Karpas-422 (cell line): Measurements from ENCODE around the gene SLC5A1. TPM values are rescaled to one million over a fixed set of nuclear protein-coding genes. Genes with fewer than 3 reads are reported as not detected.

Experiments used
- DNase-seq: peaks from one replicate; pipeline ENCODE4 v3.0.0-alpha.2; 2015
- H2AFZ ChIP-seq: fragments of 200-600 bp; sonication (generic); 2 replicates; pipeline ENCODE4 v1.6.1; 2014; ENCODE audit warnings: antibody characterized with exemption, low read length, mixed read lengths
- H3K27ac ChIP-seq: fragments of 200-600 bp; sonication (generic); 2 replicates; pipeline ENCODE4 v1.5.1; 2014; ENCODE audit warnings: mild to moderate bottlenecking, low read length, moderate library complexity
- H3K27me3 ChIP-seq: fragments of 200-600 bp; sonication (generic); 2 replicates; pipeline ENCODE4 v1.6.1; 2014; ENCODE audit warnings: low read length, mixed read lengths
- H3K36me3 ChIP-seq: fragments of 200-600 bp; sonication (generic); 2 replicates; pipeline ENCODE4 v1.6.1; 2014; ENCODE audit warnings: low read length, mixed read lengths; ENCODE audit not compliant: insufficient read depth
- H3K4me1 ChIP-seq: fragments of 200-600 bp; sonication (generic); 2 replicates; pipeline ENCODE4 v1.6.1; 2014; ENCODE audit warnings: mild to moderate bottlenecking, low read length, mixed read lengths
- H3K4me2 ChIP-seq: fragments of 200-600 bp; sonication (generic); 2 replicates; pipeline ENCODE4 v1.6.1; 2014; ENCODE audit warnings: low read length, low read depth, mild to moderate bottlenecking; ENCODE audit not compliant: poor library complexity, severe bottlenecking
- H3K4me3 ChIP-seq: fragments of 200-600 bp; sonication (generic); 2 replicates; pipeline ENCODE4 v1.5.1; 2014; ENCODE audit warnings: mild to moderate bottlenecking, antibody characterized with exemption, low read length, mixed read lengths
- H3K79me2 ChIP-seq: fragments of 200-600 bp; sonication (generic); 2 replicates; pipeline ENCODE4 v1.6.1; 2014; ENCODE audit warnings: mild to moderate bottlenecking, low read length, mixed read lengths
- H3K9ac ChIP-seq: fragments of 200-600 bp; sonication (generic); 2 replicates; pipeline ENCODE4 v1.6.0; 2014; ENCODE audit warnings: low read length
- H3K9me2 ChIP-seq: fragments of 200-600 bp; sonication (generic), shearing (Covaris generic); replicated peaks from 2 replicates; pipeline ENCODE4 v1.6.0; 2014; ENCODE audit warnings: mild to moderate bottlenecking, low read length, moderate library complexity; ENCODE audit not compliant: insufficient read depth
- H3K9me3 ChIP-seq: fragments of 300-700, 200-600 bp; sonication (generic); 2 replicates; pipeline ENCODE4 v1.6.1; 2014; ENCODE audit warnings: low read length, mixed read lengths
- H4K20me1 ChIP-seq: fragments of 200-600 bp; sonication (generic); 2 replicates; pipeline ENCODE4 v1.6.1; 2014; ENCODE audit warnings: mild to moderate bottlenecking, antibody characterized with exemption, low read length, low read depth; ENCODE audit not compliant: insufficient read depth
- total RNA-seq: library from RNA; depleted of rRNA; stranded (reverse); fragments of >200 nt; shearing (Covaris generic); gene quantifications from 2 replicates; pipeline ENCODE4 v1.2.3, GENCODE V29; 2014; ENCODE audit warnings: low replicate concordance; rRNA removed

The SLC5A1 gene
- not detected in 2 replicates for total RNA-seq

DNA sequence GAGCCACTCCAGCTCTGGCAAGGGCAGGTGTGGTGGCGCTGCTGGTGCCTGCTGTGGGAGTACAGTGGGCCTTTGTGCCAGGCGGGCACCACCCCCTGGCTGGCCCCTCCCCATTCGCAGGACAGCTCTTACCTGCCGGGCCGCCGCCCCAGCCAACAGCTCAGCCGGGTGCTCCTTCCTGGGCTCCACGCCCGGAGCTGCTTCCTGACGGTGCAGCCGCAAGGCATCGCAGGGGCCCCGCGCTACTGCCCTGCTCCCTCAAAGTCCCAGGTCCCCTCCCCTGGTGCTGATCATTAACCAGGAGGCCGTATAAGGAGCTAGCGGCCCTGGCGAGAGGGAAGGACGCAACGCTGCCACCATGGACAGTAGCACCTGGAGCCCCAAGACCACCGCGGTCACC lies at the start of gene SLC5A1:
TSS of gene SLC5A1 (plus strand) at position 338 of the 400 bp plus-strand sequence. CDS start at position 359, 21 bp downstream.
- H3K4me3 ChIP-seq = no peak within 1 kb of the TSS
- no peaks in the 10 kb centered on the region for H3K9me3 ChIP-seq
- no peaks in the 10 kb centered on the region for H3K4me1 ChIP-seq
- no peak within 1 kb of the TSS for H3K27ac ChIP-seq
- no peak for DNase-seq
- H4K20me1 ChIP-seq = no peaks in the 10 kb centered on the region
- no peaks in the 10 kb centered on the region for H3K79me2 ChIP-seq
- H3K36me3 ChIP-seq = no peaks in the 10 kb centered on the region
- H3K9ac ChIP-seq = no peak within 1 kb of the TSS
- H3K4me2 ChIP-seq = no peak within 1 kb of the TSS
- no peaks in the 10 kb centered on the region for H3K27me3 ChIP-seq
- no peak within 1 kb of the TSS for H2AFZ ChIP-seq
- no peaks in the 10 kb centered on the region for H3K9me2 ChIP-seq

DNA sequence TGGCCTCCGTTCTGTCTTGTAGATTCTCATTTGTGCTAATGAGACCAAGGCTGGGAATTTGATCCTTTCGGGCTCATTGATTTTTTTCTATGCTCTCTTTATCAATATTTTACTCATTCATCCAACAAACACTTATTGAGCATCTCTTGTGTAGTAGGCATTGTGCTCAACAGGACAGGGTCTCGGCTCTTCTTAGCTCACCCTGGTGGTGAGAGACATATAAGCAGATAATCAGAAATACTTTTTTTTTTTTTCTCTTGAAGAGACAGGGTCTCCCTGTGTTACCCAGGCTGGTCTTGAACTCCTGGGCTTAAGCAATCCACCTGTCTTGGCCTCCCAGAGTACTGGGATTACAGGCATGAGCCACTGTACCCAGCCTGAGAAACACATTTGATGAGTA lies 48.0 kb upstream of the SLC5A1 start:
- Histone ChIP-seq H4K20me1 (no peaks in the 10 kb centered on the region), H3K27ac (no peak overlapping the region), H3K4me3 (no peak overlapping the region), H2AFZ (no peak overlapping the region), H3K79me2 (no peaks in the 10 kb centered on the region), H3K36me3 (no peaks in the 10 kb centered on the region), H3K9me2 (no peaks in the 10 kb centered on the region), H3K4me2 (no peak overlapping the region), H3K9me3 (no peaks in the 10 kb centered on the region), H3K4me1 (no peaks in the 10 kb centered on the region), H3K27me3 (no peaks in the 10 kb centered on the region), H3K9ac (no peak overlapping the region)
- peak; percentile 61 for DNase-seq

DNA sequence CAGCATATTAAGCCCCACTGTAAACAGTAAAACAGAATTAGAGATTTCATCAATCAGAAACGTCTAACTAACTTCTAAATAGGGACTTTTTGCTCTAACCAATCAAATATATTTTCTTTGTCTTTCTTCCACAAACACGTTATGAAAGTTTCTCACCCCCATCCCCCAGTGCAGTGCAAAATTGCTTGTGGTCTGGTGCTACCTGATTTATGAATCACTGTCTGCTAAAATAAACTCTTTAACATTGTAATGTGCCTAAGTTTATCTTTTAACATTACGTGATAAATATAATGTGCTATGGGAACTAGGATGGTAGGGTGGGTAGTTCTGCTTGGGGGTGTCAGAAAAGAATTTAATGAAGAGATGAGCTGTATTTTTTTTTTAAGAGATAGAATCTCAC lies 47.3 kb upstream of the SLC5A1 start:
- H3K9ac ChIP-seq = no peak overlapping the region
- no peaks in the 10 kb centered on the region for H3K9me3 ChIP-seq
- H2AFZ ChIP-seq = no peak overlapping the region

DNA sequence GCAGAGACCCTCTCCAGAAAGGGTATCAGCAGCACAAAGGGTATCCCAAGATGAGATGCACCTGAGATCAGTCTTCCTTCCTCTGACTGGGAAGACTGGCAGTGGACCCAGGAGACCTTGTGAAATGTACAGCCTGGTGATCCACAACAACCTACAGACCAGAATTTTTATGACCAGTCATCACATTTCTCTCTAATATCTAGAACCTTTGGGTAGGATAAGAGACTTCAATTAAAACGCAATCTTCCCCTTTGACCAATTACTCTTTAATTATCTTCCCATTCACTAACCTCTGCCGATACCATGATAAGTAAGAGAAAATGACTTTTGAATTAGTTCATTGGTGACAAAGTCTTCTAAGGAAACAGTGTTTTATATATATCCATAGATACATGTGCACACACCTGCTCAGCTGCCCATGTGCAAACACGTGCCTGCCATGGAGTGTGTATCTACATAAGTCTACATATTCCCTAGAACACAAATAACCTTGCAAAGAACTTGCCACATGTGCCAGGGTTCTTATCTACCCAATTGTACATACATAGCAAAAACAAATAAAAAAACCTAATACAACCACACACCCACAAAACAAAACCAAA lies 44.2 kb upstream of the SLC5A1 start:
- Histone ChIP-seq H3K27me3 (no peaks in the 10 kb centered on the region), H4K20me1 (no peaks in the 10 kb centered on the region), H3K4me3 (no peak overlapping the region), H3K27ac (no peak overlapping the region), H3K36me3 (no peaks in the 10 kb centered on the region), H3K4me2 (no peak overlapping the region), H3K9me2 (no peaks in the 10 kb centered on the region), H3K9me3 (no peaks in the 10 kb centered on the region), H3K9ac (no peak overlapping the region), H3K79me2 (no peaks in the 10 kb centered on the region), H3K4me1 (no peaks in the 10 kb centered on the region), H2AFZ (no peak overlapping the region)
- DNase-seq = no peak

More for the DNA sequence above, 47.3 kb upstream of the SLC5A1 start:
- Histone ChIP-seq H3K4me1 (no peaks in the 10 kb centered on the region), H4K20me1 (no peaks in the 10 kb centered on the region), H3K79me2 (no peaks in the 10 kb centered on the region), H3K36me3 (no peaks in the 10 kb centered on the region), H3K4me2 (no peak overlapping the region), H3K27ac (no peak overlapping the region), H3K4me3 (no peak overlapping the region), H3K9me2 (no peaks in the 10 kb centered on the region), H3K27me3 (no peaks in the 10 kb centered on the region)
- no peak for DNase-seq

DNA sequence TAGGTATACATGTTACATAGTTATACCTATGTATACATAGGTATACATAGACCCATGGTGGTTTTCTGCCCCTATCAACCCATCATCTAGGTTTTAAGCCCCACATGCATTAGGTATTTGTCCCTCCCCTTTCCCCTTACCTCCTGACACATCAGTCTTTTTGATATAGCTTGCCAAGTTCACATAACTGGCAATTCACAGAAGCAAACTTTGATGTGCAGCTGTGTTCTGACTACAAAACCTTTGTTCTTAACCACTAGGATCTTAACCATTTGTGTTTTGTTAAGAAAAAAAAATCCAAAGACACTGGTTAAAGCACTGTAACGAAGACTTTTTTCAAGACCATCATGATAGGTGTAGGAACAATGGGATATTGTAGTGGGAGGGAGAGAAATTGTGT lies 42.9 kb upstream of the SLC5A1 start:
- Histone ChIP-seq H2AFZ (no peak overlapping the region), H3K9ac (no peak overlapping the region), H3K4me2 (no peak overlapping the region), H3K79me2 (no peaks in the 10 kb centered on the region), H3K36me3 (no peaks in the 10 kb centered on the region), H3K4me3 (no peak overlapping the region), H4K20me1 (no peaks in the 10 kb centered on the region), H3K27ac (no peak overlapping the region), H3K27me3 (no peaks in the 10 kb centered on the region), H3K4me1 (no peaks in the 10 kb centered on the region), H3K9me2 (no peaks in the 10 kb centered on the region), H3K9me3 (no peaks in the 10 kb centered on the region)
- no peak for DNase-seq

DNA sequence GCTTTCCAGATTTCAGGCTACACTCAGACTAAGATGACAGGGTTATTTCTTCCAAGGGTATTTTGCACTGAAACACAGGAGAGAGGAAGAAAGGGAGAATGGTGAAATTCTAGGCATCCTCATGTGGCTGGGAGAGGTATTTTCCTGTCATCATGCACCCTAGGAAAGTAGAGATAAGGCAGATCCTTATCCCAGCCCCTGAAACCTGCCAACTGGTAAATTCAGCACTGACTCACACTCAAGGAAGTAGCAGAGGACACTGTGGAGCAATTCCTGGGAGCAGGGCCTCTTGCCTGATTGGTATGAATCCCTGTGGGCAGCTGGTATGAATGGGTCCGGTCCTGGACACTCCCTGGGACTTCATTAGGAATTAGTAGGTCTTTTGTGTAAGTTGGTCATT lies 37.6 kb upstream of the SLC5A1 start:
- Histone ChIP-seq H3K4me1 (no peaks in the 10 kb centered on the region), H3K4me2 (no peak overlapping the region), H3K27ac (no peak overlapping the region), H3K4me3 (no peak overlapping the region), H3K79me2 (no peaks in the 10 kb centered on the region), H2AFZ (no peak overlapping the region), H3K27me3 (no peaks in the 10 kb centered on the region), H4K20me1 (no peaks in the 10 kb centered on the region), H3K9ac (no peak overlapping the region), H3K36me3 (no peaks in the 10 kb centered on the region), H3K9me3 (no peaks in the 10 kb centered on the region), H3K9me2 (no peaks in the 10 kb centered on the region)
- no peak for DNase-seq

DNA sequence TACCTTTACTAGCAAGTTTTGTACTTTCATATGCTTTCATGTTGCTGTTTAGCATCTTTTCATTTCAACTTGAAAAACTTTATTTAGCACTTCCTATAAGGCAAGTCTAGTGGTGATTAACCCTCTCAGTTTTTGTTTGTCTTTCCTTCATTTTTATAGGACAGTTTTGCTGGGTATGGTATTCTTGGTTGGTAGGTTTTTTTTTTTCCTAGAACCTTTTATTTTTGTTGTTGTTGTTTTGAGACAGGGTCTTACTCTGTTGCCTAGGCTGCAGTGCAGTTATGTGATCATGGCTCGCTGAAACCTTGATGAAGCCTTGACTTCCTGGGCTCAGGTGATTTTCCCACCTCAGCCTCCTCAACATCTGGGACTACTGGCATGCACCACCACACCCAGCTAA lies 29.9 kb upstream of the SLC5A1 start:
- no peak overlapping the region for H3K9ac ChIP-seq
- no peaks in the 10 kb centered on the region for H3K27me3 ChIP-seq
- H3K9me3 ChIP-seq = peaks cover 4% of the 10 kb centered on the region; the same call in 1 of the 2 replicates
- no peak overlapping the region for H3K27ac ChIP-seq
- H2AFZ ChIP-seq = no peak overlapping the region
- H3K36me3 ChIP-seq = peaks cover 4% of the 10 kb centered on the region; the same call in 1 of the 2 replicates
- H3K9me2 ChIP-seq = no peaks in the 10 kb centered on the region
- H3K79me2 ChIP-seq = no peaks in the 10 kb centered on the region
- no peak overlapping the region for H3K4me2 ChIP-seq
- no peaks in the 10 kb centered on the region for H4K20me1 ChIP-seq
- DNase-seq = peak; percentile 2
- H3K4me3 ChIP-seq = no peak overlapping the region
- H3K4me1 ChIP-seq = no peaks in the 10 kb centered on the region

DNA sequence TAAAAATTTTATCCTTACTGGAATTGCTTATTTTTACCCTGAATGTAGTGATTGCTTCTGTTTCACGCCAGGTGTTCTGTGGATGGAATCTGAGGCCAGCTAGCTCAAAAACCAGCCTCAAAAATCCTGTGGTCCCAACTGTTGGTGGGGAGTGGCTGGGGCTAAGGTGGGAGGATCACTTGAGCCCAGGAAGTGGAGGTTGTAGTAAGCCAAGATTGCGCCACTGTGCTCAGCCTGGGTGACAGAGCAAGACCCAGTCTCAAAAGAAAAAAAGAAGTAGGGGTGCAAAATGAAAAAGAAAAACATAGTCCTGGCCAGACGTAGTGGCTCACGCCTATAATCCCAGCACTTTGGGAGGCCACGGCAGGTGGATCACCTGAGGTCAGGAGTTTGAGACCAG lies 27.0 kb upstream of the SLC5A1 start:
- no peaks in the 10 kb centered on the region for H3K79me2 ChIP-seq
- no peaks in the 10 kb centered on the region for H4K20me1 ChIP-seq
- H3K4me2 ChIP-seq = no peak overlapping the region
- no peak overlapping the region for H2AFZ ChIP-seq
- no peak overlapping the region for H3K9ac ChIP-seq
- no peaks in the 10 kb centered on the region for H3K4me1 ChIP-seq
- H3K27ac ChIP-seq = no peak overlapping the region
- H3K27me3 ChIP-seq = no peaks in the 10 kb centered on the region; the same call in 1 of the 2 replicates
- peaks cover 4% of the 10 kb centered on the region; the same call in 1 of the 2 replicates for H3K36me3 ChIP-seq
- H3K4me3 ChIP-seq = no peak overlapping the region
- peak; percentile 12 for DNase-seq
- H3K9me2 ChIP-seq = no peaks in the 10 kb centered on the region
- H3K9me3 ChIP-seq = peaks cover 4% of the 10 kb centered on the region; the same call in 1 of the 2 replicates
